Kidney capillary endothelial cell (primary cell): ENCODE data around the gene DOK3.

Experiments used
- DNase-seq: peaks from one replicate; pipeline ENCODE4 v3.0.0-alpha.2; 2018; ENCODE audit warnings: low spot score

DOK3 gene

GRCh38 chr5:177511796-177512675 lies 2.4 kb upstream of the DOK3 start:
- no peak for DNase-seq

GRCh38 chr5:177511181-177511580 lies 1.6 kb upstream of the DOK3 start:
- DNase-seq = no peak

- no peak for DNase-seq
These were observed 984 bp upstream of the DOK3 start for GRCh38 chr5:177510567-177511053.

GRCh38 chr5:177509991-177510566 lies 453 bp upstream of the DOK3 start:
- no peak for DNase-seq

GRCh38 chr5:177508837-177509236 lies 789 bp downstream of the DOK3 start:
- no peak for DNase-seq

- no peak for DNase-seq
These were observed 1.4 kb downstream of the DOK3 start for GRCh38 chr5:177508221-177508611.

GRCh38 chr5:177507596-177508220 lies 1.9 kb downstream of the DOK3 start:
- no peak for DNase-seq

- DNase-seq = no peak
These were observed 2.5 kb downstream of the DOK3 start for GRCh38 chr5:177507165-177507564.

- DNase-seq = no peak
These were observed 4.6 kb downstream of the DOK3 start for GRCh38 chr5:177505075-177505474.

- no peak for DNase-seq
These were observed 5.3 kb downstream of the DOK3 start for GRCh38 chr5:177504086-177505056.

- DNase-seq = no peak
These were observed 6.1 kb downstream of the DOK3 start for GRCh38 chr5:177503351-177504085.

GRCh38 chr5:177502886-177503285 lies 6.7 kb downstream of the DOK3 start:
- no peak for DNase-seq

GRCh38 chr5:177501874-177502678 lies 7.5 kb downstream of the DOK3 start:
- no peak for DNase-seq

- peak; percentile 78 for DNase-seq
These were observed 8.7 kb downstream of the DOK3 start for GRCh38 chr5:177500685-177501522.

- DNase-seq = no peak
These were observed 9.8 kb downstream of the DOK3 start for GRCh38 chr5:177499842-177500241.

GRCh38 chr5:177498013-177498787 lies 11.4 kb downstream of the DOK3 start:
- no peak for DNase-seq

GRCh38 chr5:177497292-177498012 lies 12.2 kb downstream of the DOK3 start, which contains the start of gene PDLIM7:
Gene PDLIM7, minus strand, starts transcription at chr5:177497604. Its CDS starts 1,092 bp downstream, at chr5:177496512.
- DNase-seq = peak; percentile 96
